Measurements from ENCODE around the gene KLHDC8A.
"Not testable (repeated sequence)": the region's sequence is repeated elsewhere in the genome, so short reads cannot be mapped to it uniquely, and the experiment has no call there.

Gene KLHDC8A, protein sequence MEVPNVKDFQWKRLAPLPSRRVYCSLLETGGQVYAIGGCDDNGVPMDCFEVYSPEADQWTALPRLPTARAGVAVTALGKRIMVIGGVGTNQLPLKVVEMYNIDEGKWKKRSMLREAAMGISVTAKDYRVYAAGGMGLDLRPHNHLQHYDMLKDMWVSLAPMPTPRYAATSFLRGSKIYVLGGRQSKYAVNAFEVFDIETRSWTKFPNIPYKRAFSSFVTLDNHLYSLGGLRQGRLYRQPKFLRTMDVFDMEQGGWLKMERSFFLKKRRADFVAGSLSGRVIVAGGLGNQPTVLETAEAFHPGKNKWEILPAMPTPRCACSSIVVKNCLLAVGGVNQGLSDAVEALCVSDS
- 0 reads per million in 4 donors for total RNA-seq

DNA sequence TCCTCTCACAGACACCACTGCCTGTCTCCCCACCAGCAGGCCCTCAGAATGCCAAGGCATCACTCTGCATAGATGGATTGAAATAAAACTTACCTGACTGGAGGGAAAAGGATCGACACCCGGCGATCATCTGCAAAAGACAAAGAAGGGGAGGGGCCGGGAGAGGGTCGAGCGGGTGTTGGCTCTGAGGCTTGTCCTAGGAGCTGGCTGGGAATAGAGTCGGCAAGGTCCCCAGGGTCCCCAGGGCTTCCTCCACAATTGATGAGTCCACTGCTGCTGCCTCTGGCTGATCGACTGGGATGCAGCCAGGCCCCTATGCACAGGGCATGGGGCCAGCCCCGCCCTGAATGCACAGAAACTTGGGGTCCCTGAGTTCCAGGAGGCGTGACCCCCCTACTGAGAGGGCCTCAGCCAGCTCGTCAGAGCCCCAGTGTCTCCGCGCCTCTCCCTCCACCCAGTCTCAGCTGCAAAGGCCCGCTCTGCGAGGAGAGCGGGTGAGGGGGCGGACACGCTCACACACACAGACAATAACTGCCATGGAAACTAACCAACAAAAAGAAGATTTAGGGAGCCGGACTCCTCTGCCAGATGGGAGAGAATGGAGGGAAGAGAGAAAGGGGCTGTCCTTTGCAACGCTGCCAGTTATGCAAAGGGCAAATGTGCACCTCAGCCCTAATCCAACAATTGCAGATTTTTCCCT lies at the start of gene KLHDC8A:
Gene KLHDC8A (minus strand): TSS at position 483 of the 700 bp plus-strand sequence. CDS start 13,318 bp downstream, outside the sequence.
- DNase-seq, result no peak

GRCh38 chr1:205406252-205406651 lies 49.5 kb upstream of the KLHDC8A start:
- not testable (repeated sequence) for DNase-seq

GRCh38 chr1:205404484-205404883 lies 47.8 kb upstream of the KLHDC8A start:
- DNase-seq, result not testable (repeated sequence)

DNA sequence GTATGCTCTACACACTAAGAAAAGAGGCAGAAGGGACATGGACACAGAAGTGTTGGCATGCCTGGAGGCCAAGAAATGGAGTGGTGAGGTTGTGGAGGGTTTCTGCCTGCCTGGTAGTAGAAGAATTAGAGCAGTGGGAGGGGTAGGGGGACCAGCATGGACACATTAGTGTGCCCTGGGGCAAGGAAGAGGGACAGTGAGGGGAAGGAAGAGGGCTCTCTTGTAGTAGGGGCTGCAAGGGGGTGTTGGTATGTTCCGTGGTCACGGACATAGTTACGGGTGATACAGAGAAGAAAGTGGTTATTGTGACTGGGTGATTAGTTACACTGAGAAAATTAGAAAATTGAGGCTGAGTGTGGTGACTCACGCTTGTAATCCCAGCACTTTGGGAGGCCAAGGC lies 41.9 kb upstream of the KLHDC8A start:
- no peak for DNase-seq

DNA sequence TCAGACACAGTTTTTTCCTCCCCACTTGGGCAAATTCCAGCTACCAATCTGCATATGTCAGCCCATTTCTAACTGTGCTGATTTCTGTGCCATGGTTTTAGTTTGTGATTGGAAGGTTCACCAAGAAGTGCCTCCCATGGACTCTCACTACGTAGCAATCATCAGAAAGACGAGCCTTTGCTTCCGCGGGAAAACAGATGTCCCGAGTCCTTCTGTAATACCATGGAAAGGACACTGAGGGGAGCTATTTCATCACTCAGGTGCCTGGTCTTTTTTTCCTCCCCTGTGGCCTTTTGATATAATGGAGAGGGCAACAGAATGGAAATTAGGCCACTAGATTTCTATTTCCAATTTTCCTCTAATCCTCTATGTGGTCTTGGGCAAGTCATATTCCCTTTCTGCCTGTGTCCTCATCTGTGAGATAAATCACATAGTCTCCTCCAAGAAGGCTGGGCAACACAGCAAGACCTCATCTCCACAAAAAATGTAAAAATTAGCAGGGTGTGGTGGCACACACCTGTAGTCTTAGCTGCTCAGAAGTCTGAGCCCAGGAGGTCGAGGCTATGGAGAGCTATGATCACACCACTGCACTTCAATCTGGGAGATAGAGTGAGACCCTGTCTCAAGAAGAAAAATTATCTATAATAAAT lies 40.4 kb upstream of the KLHDC8A start:
- DNase-seq, result peak in 2 of 5 donors; percentile 13 to 29

DNA sequence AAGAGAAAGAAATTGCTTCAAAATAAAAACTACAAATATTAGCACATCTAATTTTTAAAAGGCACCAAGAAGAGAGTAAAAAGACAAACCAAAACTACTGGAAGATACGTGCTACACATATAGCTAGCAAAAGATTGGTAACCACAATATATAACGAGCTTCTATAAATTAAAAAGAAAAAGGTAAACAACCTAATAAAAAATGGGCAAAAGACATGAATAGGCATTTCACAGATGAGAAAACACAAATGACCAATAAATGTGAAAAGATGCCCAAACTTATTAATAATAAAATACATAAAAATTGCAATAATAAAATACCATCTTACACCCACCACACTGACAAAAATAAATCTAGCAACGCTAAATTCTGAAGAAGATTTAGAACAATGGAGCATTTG lies 38.9 kb upstream of the KLHDC8A start:
- no peak for DNase-seq

DNA sequence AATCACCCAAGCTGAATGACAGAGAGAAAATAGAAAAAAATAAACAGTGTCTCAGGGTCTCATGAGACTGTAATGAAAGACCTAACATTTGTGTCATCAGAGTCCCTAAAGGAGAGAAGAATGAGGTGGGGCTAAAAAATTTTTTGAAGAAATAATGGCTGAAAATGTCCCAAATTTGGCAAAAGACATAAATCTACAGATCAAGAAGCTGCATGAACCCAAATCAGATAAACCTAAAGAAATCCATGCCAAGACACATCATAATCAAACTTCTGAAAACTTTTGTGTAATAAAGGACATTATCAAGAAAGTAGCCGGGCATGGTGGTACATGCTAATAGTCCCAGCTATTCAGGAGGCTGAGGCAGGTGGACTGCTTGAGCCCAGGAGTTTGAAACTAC lies 35.9 kb upstream of the KLHDC8A start:
- no peak for DNase-seq

DNA sequence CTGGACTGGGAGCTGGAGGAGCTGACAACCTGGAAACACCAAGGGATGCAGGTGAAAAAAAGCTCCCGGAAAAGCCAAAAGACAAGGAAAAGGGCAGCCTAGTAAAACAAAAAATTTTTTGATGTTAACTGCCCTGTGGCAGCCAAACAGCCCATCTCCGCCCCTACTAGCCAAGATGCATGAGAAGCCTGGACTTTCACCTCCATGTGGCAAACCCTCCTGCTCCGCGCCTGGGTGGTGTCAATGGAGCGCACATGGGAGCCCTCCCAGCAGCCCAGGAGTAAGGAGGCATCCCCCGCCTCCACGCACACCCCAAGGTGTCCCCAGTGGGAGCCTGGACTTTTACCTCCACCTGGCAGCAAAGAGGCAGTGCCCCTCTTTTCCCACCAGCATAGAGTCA lies 34.7 kb upstream of the KLHDC8A start:
- DNase-seq, result no peak

DNA sequence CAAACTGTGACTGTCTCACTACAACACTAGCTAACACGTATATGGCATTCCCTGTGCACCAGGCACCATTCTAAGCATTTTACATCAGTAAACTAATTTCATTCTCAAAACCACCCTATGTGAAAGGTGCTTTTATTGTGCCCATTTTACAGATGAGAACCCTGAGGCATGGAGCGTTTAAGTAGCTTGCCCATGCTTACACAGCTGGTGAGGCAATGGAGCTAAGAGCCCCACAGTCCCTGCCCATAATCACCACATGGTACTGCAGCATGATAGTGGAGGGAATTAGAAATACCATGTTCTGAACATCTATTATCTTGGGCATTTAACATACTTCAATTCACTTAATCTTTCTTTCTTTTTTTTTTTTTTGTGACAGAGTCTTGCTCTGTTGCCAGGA lies 31.1 kb upstream of the KLHDC8A start:
- no peak for DNase-seq

DNA sequence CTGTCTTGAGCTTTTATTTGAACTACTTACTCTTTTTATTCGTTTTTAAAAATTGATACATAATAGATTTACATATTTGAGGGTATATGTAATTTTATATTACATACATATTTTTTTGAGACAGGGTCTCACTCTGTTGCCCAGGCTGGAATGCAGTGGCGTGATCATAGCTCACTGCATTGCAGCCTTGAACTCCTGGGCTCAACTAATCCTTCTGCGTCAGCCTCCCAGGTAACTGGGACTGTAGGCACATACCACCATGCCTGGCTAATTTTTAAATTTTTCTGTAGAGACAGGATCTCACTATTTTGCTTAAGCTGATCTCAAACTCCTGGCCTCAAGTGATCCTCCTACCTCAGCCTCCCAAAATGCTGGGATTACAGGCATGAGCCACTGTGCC lies 26.3 kb upstream of the KLHDC8A start:
- not testable (repeated sequence) for DNase-seq

GRCh38 chr1:205382561-205382960 lies 25.8 kb upstream of the KLHDC8A start:
- DNase-seq, result no peak

GRCh38 chr1:205381305-205381704 lies 24.6 kb upstream of the KLHDC8A start:
- no peak for DNase-seq

- DNase-seq, result no peak
These were observed 24.2 kb upstream of the KLHDC8A start for GRCh38 chr1:205380882-205381281.

GRCh38 chr1:205379056-205379455 lies 22.3 kb upstream of the KLHDC8A start:
- no peak for DNase-seq

GRCh38 chr1:205377355-205377754 lies 20.6 kb upstream of the KLHDC8A start:
- DNase-seq, result no peak

GRCh38 chr1:205376739-205377138 lies 20.0 kb upstream of the KLHDC8A start:
- no peak for DNase-seq

GRCh38 chr1:205375835-205376545 lies 19.3 kb upstream of the KLHDC8A start:
- no peak for DNase-seq

DNA sequence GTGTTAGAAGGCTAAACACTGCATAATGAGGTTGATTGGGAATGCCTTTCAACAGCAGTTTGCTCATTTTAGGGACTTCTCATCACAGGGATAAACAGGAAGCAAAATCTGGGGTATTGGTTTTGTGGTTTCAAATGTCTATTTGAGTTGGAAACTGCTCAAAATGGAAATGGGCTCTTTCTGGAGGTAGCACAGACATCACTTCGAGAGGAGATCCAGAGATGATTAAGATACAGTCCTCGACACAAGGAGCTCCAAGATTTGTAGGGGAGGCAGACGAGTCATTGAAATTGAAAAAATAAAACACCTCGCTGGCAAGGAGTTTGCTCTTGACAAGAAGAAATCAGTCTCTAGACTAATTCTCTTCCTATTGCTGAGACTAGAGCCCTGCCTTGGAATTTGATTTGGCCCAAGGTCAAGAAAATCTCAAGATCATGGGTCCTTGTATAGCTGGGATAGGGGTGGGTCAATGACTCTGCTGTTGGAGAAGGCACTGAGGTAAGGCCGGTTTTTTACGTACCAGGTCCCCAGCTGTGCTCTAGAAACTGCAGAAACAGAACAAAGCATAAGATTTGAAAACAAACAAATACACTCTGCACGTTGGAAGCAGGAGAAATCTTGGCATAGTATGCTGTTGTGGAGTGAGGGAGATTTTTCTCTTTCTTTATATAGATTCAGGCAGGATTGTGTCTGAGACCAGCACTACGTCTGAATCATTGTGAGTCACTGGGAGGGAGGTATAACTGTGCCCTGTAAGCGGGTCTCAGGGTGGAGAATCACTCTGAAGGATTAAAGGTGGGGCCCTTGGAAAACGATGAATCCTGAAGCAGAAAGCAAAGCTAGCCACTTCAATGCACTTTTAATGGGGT lies 17.7 kb upstream of the KLHDC8A start:
- DNase-seq, result no peak

DNA sequence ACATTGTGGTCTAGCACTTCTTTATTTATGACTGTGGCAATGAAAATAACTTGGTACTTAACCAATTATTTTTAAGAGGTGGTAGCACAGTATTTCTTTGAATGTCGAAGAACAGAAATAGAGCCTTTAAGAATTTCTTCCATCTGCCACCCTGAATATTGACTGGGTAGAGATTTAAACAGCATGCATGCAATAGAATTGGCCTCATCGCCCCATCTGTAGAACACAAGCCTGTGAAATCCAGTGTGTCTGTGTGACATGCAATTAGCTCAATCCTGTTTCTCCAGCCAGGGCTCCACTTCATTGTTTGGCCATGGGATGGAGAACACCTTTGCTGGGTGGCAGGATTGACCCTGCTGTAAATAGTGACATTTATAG lies 17.1 kb upstream of the KLHDC8A start:
- DNase-seq, result no peak

GRCh38 chr1:205373022-205373797 lies 16.5 kb upstream of the KLHDC8A start:
- no peak for DNase-seq
